ENCODE results near the gene HHIPL1. TPM values are rescaled to one million over a fixed set of nuclear protein-coding genes. Genes with fewer than 3 reads are reported as not detected.

HHIPL1 gene
- total RNA-seq, 2 experiments from 2014 or later, result not detected

DNA sequence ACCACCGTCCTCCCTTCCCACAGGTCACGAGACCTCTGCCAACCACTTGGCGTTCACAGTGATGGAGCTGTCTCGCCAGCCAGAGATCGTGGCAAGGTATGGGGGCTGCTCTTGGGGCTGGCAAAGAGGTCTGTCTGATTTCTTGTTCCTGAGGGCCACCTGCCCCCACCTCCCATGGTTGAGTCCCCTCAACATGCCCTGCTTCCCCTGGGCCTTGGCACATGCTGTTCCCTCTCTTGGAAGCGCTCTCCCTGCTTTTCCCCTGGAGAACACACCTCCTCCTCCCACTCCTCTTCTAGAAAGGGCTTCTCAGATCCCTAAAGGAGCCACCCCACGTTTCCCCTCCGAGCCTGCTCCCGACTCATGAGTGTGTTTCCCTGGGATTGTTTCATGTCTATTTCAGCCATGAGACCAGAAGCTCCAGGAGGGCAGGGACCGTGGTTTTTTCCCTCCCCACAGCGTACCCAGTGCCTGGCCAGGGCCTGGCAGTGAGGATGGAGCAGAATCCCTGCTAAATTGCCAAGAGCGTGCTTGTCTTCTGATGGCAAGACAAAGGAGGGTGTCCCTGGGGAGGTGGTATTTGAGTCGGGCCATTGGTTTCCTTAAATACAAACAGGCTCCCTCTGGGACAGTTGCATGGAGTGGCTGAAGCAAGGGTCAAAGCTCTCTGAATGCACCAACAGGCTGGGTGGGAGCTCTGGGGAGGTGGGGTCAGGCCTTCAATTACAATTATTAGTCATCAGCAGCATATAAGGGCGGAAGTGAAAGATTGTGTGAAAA lies 73.3 kb downstream of the HHIPL1 start:
- Histone ChIP-seq H3K36me3 (ENCODE audit: insufficient read depth, low read length) (no peaks in the 10 kb centered on the region), H3K9me3 (ENCODE audit: control insufficient read depth in 1 of 2, insufficient read depth in 1 of 2, low read length in 2 of 2) (no peaks in the 10 kb centered on the region), H3K4me1 (ENCODE audit: insufficient read depth, low read length) (no peaks in the 10 kb centered on the region), H3K27ac (ENCODE audit: low read depth in 1 of 2, low read length in 2 of 2) (no peak overlapping the region), H3K27me3 (ENCODE audit: control insufficient read depth in 1 of 2, insufficient read depth in 2 of 2, low read length in 2 of 2) (peaks cover 0 to 3% of the 10 kb centered on the region in 2 experiments), H3K4me3 (ENCODE audit: low read length) (no peak overlapping the region)
- ChIA-PET CTCF (interaction anchor here (1.1 kb wide), 1 partner anchor 12 kb away, joined by 3 read pairs; no protein-coding TSS in a partner anchor), POLR2A (no interaction called here)
- DNase-seq (peak in 1 of 14 experiments; percentile 10), ATAC-seq (ENCODE audit: poor library complexity) (no peak)
- TF ChIP-seq, protein P1, sequence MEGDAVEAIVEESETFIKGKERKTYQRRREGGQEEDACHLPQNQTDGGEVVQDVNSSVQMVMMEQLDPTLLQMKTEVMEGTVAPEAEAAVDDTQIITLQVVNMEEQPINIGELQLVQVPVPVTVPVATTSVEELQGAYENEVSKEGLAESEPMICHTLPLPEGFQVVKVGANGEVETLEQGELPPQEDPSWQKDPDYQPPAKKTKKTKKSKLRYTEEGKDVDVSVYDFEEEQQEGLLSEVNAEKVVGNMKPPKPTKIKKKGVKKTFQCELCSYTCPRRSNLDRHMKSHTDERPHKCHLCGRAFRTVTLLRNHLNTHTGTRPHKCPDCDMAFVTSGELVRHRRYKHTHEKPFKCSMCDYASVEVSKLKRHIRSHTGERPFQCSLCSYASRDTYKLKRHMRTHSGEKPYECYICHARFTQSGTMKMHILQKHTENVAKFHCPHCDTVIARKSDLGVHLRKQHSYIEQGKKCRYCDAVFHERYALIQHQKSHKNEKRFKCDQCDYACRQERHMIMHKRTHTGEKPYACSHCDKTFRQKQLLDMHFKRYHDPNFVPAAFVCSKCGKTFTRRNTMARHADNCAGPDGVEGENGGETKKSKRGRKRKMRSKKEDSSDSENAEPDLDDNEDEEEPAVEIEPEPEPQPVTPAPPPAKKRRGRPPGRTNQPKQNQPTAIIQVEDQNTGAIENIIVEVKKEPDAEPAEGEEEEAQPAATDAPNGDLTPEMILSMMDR (IDR thresholded peaks at IDR 0.05), result no peak
- H3K27me3 Mint-ChIP-seq, result peaks cover 10% of the 10 kb centered on the region
- intact Hi-C loops (cut with DNase I, micrococcal nuclease), result no loop called here
- H3K4me1 Mint-ChIP-seq (ENCODE audit: low read depth), result no peaks in the 10 kb centered on the region
- no peaks in the 10 kb centered on the region for H3K36me3 Mint-ChIP-seq (ENCODE audit: low read depth)
- H3K27ac Mint-ChIP-seq, result no peak overlapping the region
- H3K4me3 Mint-ChIP-seq, result no peak overlapping the region
- no peaks in the 10 kb centered on the region for H3K9me3 Mint-ChIP-seq

DNA sequence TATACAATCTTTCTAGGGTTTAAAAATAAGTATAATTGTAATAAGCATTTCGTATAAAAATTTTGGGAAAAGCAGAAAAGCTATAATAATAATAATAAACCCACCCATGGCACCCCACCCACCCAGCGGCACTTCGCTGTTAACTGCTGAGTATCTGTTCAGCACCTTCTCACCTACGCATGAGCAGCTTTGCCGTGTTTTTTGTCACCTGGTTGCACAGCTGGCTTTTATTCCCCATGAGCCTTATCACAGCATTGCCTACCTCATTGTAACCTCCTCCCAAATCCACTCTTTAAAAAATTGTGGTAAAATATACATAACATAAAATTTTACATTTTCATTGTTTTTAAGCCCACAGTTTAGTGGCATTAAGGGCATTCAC lies 73.9 kb downstream of the HHIPL1 start:
- Mint-ChIP-seq H3K27me3 (peaks cover 9% of the 10 kb centered on the region), H3K27ac (no peak overlapping the region), H3K36me3 (ENCODE audit: low read depth) (no peaks in the 10 kb centered on the region), H3K9me3 (no peaks in the 10 kb centered on the region), H3K4me3 (no peak overlapping the region), H3K4me1 (ENCODE audit: low read depth) (no peaks in the 10 kb centered on the region)
- Histone ChIP-seq H3K27ac (ENCODE audit: low read depth in 1 of 2, low read length in 2 of 2) (no peak overlapping the region), H3K4me1 (ENCODE audit: insufficient read depth, low read length) (no peaks in the 10 kb centered on the region), H3K36me3 (ENCODE audit: insufficient read depth, low read length) (no peaks in the 10 kb centered on the region), H3K27me3 (ENCODE audit: control insufficient read depth in 1 of 2, insufficient read depth in 2 of 2, low read length in 2 of 2) (peaks cover 0 to 3% of the 10 kb centered on the region in 2 experiments), H3K4me3 (ENCODE audit: low read length) (no peak overlapping the region), H3K9me3 (ENCODE audit: control insufficient read depth in 1 of 2, insufficient read depth in 1 of 2, low read length in 2 of 2) (no peaks in the 10 kb centered on the region)
- DNase-seq, result no peak
- no peak for ATAC-seq (ENCODE audit: poor library complexity)
- ChIA-PET CTCF (interaction anchor here (1.1 kb wide), 1 partner anchor 11 kb away, joined by 3 read pairs; no protein-coding TSS in a partner anchor), POLR2A (no interaction called here)
- intact Hi-C loops (cut with DNase I, micrococcal nuclease), result no loop called here
- TF ChIP-seq, protein P1 (IDR thresholded peaks at IDR 0.05), result no peak

DNA sequence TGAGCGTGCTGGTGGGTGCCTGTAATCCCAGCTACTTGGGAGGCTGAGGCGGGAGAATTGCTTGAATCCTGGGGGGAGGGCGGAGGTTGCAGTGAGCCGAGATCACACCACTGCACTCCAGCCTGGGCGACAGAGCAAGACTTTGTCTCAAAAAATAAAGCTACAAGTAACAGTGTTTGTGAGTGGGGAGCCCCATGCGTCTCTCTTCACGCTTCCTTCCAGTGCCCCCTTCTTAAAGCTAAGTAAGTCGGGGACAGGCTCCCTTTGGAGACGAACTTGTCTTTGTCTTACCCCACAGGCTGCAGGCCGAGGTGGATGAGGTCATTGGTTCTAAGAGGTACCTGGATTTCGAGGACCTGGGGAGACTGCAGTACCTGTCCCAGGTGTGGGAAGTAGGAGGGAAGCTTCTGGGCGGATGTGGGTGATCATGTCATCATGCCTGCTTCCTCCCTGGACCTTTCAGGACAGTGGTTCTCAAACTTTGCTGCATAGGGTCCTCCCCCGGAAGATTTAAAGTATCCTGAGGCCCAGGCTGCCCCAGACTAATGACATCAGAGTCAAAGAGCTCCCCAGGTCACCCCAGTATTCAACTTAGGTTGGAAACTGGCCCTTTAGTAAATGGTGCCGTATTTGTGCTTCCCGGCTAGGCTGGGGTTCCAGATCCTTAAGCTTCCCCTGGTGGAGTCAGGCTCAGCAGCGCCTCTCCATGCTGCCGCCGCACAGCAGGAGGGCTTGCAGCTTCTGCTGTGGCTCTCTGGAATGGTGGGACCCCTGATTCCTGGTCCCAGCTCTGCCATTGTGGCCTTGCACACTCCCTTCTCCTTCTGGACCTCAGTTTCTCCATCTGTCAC lies 76.2 kb downstream of the HHIPL1 start:
- Histone ChIP-seq H3K27ac (ENCODE audit: low read depth in 1 of 2, low read length in 2 of 2) (no peak overlapping the region), H3K9me3 (ENCODE audit: control insufficient read depth in 1 of 2, insufficient read depth in 1 of 2, low read length in 2 of 2) (no peaks in the 10 kb centered on the region), H3K4me3 (ENCODE audit: low read length) (no peak overlapping the region), H3K36me3 (ENCODE audit: insufficient read depth, low read length) (no peaks in the 10 kb centered on the region), H3K27me3 (ENCODE audit: control insufficient read depth in 1 of 2, insufficient read depth in 2 of 2, low read length in 2 of 2) (peaks cover under 1 to 2% of the 10 kb centered on the region in 2 experiments), H3K4me1 (ENCODE audit: insufficient read depth, low read length) (no peaks in the 10 kb centered on the region)
- POLR2A ChIA-PET, result no interaction called here
- ATAC-seq (ENCODE audit: poor library complexity), result no peak
- Mint-ChIP-seq H3K36me3 (ENCODE audit: low read depth) (no peaks in the 10 kb centered on the region), H3K9me3 (no peaks in the 10 kb centered on the region), H3K4me1 (ENCODE audit: low read depth) (no peaks in the 10 kb centered on the region), H3K27me3 (peaks cover 15% of the 10 kb centered on the region), H3K4me3 (no peak overlapping the region), H3K27ac (no peak overlapping the region)
- intact Hi-C loops (cut with DNase I, micrococcal nuclease), result no loop called here
- CTCF ChIA-PET, result interaction anchor here (1.4 kb wide), 1 partner anchor 9 kb away, joined by 3 read pairs; no protein-coding TSS in a partner anchor
- peak in 2 of 14 experiments; percentile 2 to 16 for DNase-seq
- TF ChIP-seq, protein P1 (IDR thresholded peaks at IDR 0.05), result no peak

All from CD4-positive, alpha-beta T cell (primary cell).